Muscle layer of colon (tissue), 2 donors: ENCODE measurements around the gene C14orf39.
A peak's percentile ranks its signal among the peaks of the same experiment; 100 is the strongest.
"Not testable (repeated sequence)": the region's sequence is repeated elsewhere in the genome, so short reads cannot be mapped to it uniquely, and the experiment has no call there.

Experiments
- H3K27ac ChIP-seq: one replicate; pipeline ENCODE4 v1.7.0; 2013; ENCODE audit warnings: low read depth, mild to moderate bottlenecking, low read length, moderate library complexity
- H3K27me3 ChIP-seq, 2 donors: one replicate each; pipeline ENCODE4 v1.7.0; 2013; ENCODE audit warnings: low read length in 2 of 2, mild to moderate bottlenecking in 2 of 2; ENCODE audit not compliant: insufficient read depth in 2 of 2, control insufficient read depth in 1 of 2
- H3K36me3 ChIP-seq: one replicate; pipeline ENCODE4 v1.7.0; 2013; ENCODE audit warnings: mild to moderate bottlenecking, low read length; ENCODE audit not compliant: insufficient read depth
- H3K4me1 ChIP-seq: one replicate; pipeline ENCODE4 v1.7.0; 2013; ENCODE audit warnings: mild to moderate bottlenecking, low read length; ENCODE audit not compliant: insufficient read depth
- H3K4me3 ChIP-seq, 2 donors: one replicate each; pipeline ENCODE4 v1.7.0; 2013; ENCODE audit warnings: low read length in 2 of 2, low read depth in 1 of 2, mild to moderate bottlenecking in 1 of 2, moderate library complexity in 1 of 2
- H3K9ac ChIP-seq: one replicate; pipeline ENCODE4 v1.7.0; 2013; ENCODE audit warnings: low read length
- H3K9me3 ChIP-seq: one replicate; pipeline ENCODE4 v1.7.0; 2013; ENCODE audit warnings: mild to moderate bottlenecking, low read length
- donor health status: abdominal sarcoma.
- donor health status: Adenocarcinoma of cecum.

Gene C14orf39

DNA sequence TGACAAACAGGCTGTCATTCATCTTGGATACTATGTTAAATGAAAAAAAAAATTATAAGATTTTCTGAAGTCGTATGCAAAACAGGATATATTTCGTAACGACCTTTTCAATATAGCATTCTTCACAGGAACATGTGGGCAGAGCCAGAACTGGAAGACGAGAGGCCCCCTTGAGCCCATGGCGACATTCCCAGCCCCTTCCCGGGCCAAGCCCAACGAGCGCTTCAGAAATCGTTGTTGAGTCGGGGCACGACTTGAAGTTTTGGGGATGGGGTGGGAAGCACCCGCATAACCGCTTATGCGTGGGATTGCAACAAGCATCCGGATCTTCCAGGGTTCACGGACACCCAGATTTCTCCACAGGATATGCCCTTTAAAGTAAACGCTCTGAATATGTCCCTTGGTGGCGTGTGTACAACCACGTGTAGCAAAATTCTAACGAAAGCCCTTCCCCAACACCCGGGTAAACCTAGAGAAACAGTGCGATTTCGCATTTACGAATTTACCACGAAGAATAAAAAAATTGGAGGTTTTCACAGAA lies 736 bp downstream of the C14orf39 start:
- Histone ChIP-seq H3K4me1 (no peaks in the 10 kb centered on the region), H3K4me3 (peak overlapping the region in 1 of 2 donors; percentile 58), H3K27ac (no peak overlapping the region), H3K27me3 (peaks cover 0 to 15% of the 10 kb centered on the region in 2 donors), H3K9me3 (no peaks in the 10 kb centered on the region), H3K36me3 (no peaks in the 10 kb centered on the region), H3K9ac (no peak overlapping the region)

- Histone ChIP-seq H3K36me3 (no peaks in the 10 kb centered on the region), H3K9me3 (no peaks in the 10 kb centered on the region), H3K4me1 (no peaks in the 10 kb centered on the region), H3K4me3 (no peak overlapping the region), H3K9ac (no peak overlapping the region), H3K27ac (no peak overlapping the region), H3K27me3 (peaks cover 0 to 15% of the 10 kb centered on the region in 2 donors)
Measured at GRCh38 chr14:60482743-60483142, 3.1 kb downstream of the C14orf39 start.

DNA sequence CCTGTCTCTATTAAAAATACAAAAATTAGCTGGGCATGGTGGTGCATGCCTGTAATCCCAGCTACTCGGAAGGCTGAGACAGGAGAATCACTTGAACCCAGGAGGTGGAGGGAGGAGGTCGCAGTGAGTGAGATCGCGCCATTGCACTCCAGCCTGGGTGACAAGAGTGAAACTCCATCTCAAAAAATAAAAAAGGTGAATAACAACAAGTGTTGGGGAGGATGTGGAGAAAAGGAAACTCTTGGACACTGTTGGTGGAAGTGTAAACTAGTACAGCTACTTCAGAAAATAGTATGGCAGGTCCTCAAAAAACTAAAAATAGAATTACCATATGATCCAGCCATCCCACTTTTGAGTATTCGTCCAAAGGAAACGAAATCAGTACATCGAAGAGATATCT lies 5.6 kb downstream of the C14orf39 start:
- H3K4me3 ChIP-seq, H3K9me3 ChIP-seq, H3K4me1 ChIP-seq, H3K36me3 ChIP-seq, H3K9ac ChIP-seq, H3K27me3 ChIP-seq, H3K27ac ChIP-seq: not testable (repeated sequence)

DNA sequence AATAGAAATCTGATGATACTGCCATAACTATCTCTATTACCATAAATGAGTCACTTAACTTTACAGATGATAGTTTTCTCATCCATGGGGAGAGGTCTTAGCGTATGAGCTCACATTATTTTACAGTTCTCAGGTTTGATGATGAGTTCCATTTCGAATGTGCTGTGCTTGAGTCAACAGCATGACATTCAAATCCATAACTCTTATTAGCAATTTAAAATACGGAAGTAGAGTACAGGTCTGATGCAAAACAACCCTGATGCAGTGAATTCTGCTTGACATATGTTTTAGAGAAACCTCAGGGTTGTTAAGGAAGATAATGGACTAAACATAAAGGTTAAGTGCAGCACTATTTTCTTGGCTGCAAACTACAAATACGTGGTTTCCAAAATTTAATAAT lies 30.0 kb downstream of the C14orf39 start:
- Histone ChIP-seq H3K27me3 (no peaks in the 10 kb centered on the region), H3K4me1 (no peaks in the 10 kb centered on the region)

GRCh38 chr14:60430276-60430675 lies 55.6 kb downstream of the C14orf39 start:
- Histone ChIP-seq H3K36me3 (no peaks in the 10 kb centered on the region), H3K27ac (no peak overlapping the region), H3K9ac (no peak overlapping the region), H3K9me3 (no peaks in the 10 kb centered on the region), H3K27me3 (no peaks in the 10 kb centered on the region), H3K4me1 (no peaks in the 10 kb centered on the region), H3K4me3 (no peak overlapping the region)

More for the DNA sequence above, 30.0 kb downstream of the C14orf39 start:
- Histone ChIP-seq H3K36me3 (no peaks in the 10 kb centered on the region), H3K27ac (no peak overlapping the region), H3K9me3 (no peaks in the 10 kb centered on the region), H3K4me3 (no peak overlapping the region), H3K9ac (no peak overlapping the region)

DNA sequence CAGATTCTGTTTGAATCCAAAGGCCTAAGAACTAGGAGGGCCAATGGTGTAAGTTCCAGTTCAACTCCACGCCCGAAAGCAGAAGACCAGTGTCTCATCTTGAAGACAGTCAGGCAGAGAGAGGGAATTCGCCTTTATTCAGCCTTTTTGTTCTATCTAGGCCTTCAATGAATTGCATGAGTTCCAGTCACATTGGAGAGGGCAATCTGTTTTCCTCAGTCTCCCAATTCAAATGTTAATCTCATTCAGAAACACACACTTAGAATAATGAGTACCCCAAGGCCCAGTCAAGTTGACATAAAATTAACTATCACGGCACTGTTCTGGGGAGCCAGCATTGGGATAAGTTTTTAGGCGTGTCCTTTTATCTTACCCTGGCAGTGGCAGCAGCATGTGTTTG lies 65.8 kb downstream of the C14orf39 start:
- Histone ChIP-seq H3K27ac (no peak overlapping the region), H3K36me3 (no peaks in the 10 kb centered on the region), H3K9me3 (no peaks in the 10 kb centered on the region), H3K27me3 (no peaks in the 10 kb centered on the region), H3K4me3 (no peak overlapping the region), H3K9ac (no peak overlapping the region), H3K4me1 (no peaks in the 10 kb centered on the region)

DNA sequence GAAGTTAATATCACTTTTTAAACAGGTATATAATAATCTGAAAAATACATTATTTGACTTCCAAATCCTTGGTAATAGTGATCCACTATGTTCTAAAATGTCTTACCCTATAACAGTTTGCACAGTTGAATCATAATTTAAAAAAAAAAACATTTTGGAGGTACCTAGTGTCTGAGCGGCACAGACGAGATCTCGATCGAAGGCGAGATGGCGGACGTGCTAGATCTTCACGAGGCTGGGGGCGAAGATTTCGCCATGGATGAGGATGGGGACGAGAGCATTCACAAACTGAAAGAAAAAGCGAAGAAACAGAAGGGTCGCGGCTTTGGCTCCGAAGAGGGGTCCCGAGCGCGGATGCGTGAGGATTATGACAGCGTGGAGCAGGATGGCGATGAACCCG lies 88.3 kb downstream of the C14orf39 start:
- H3K36me3 ChIP-seq, H3K9me3 ChIP-seq, H3K4me1 ChIP-seq, H3K27ac ChIP-seq, H3K4me3 ChIP-seq, H3K27me3 ChIP-seq, H3K9ac ChIP-seq: not testable (repeated sequence)

GRCh38 chr14:60396718-60397343 lies 89.0 kb downstream of the C14orf39 start:
- Histone ChIP-seq H3K4me1 (no peaks in the 10 kb centered on the region), H3K9ac (no peak overlapping the region), H3K27me3 (no peaks in the 10 kb centered on the region), H3K4me3 (no peak overlapping the region), H3K27ac (no peak overlapping the region), H3K36me3 (no peaks in the 10 kb centered on the region), H3K9me3 (no peaks in the 10 kb centered on the region)
